HepG2 (cell line): ENCODE measurements around the gene ANKRD6. TPM values are rescaled to one million over a fixed set of nuclear protein-coding genes. Genes with fewer than 3 reads are reported as not detected.

Experiments used
- FLYWCH1 ChIP-seq: sonication (generic); formaldehyde crosslinking; IDR thresholded peaks from 2 replicates; pipeline ENCODE4 v1.8.1; 2023; ENCODE audit warnings: mild to moderate bottlenecking, missing genetic modification reagents
- HES4 ChIP-seq: sonication (generic); formaldehyde crosslinking; IDR thresholded peaks from 2 replicates; pipeline ENCODE4 v1.9.0; 2021; ENCODE audit warnings: mild to moderate bottlenecking, missing genetic modification reagents, borderline replicate concordance
- HNF4G ChIP-seq, 2 experiments: sonication (generic) in 1 of 2; formaldehyde crosslinking in 1 of 2; IDR thresholded peaks; 2 replicates each; pipeline versions ENCODE4 v1.4.0 to v1.6.1; 2011 to 2020; ENCODE audit warnings: borderline replicate concordance in 2 of 2, low read depth in 2 of 2, mild to moderate bottlenecking in 2 of 2, low read length in 1 of 2, missing genetic modification reagents in 1 of 2, moderate library complexity in 1 of 2
- KMT2B ChIP-seq: IDR thresholded peaks from 2 replicates; pipeline ENCODE4 v1.6.1; 2016; ENCODE audit warnings: missing genetic modification reagents, missing compliant biosample characterization
- MEIS1 ChIP-seq: sonication (generic); formaldehyde crosslinking; IDR thresholded peaks from 2 replicates; pipeline ENCODE4 v1.9.0; 2021; ENCODE audit warnings: mild to moderate bottlenecking, missing genetic modification reagents, moderate library complexity, borderline replicate concordance
- NFATC3 ChIP-seq: sonication (generic); formaldehyde crosslinking; IDR thresholded peaks from 2 replicates; pipeline ENCODE4 v1.5.1; 2020; ENCODE audit warnings: mild to moderate bottlenecking, missing genetic modification reagents
- PHF8 ChIP-seq: sonication (generic); formaldehyde crosslinking; IDR thresholded peaks from 2 replicates; pipeline ENCODE4 v1.5.0; 2020; ENCODE audit warnings: missing genetic modification reagents
- SATB2 ChIP-seq: sonication (generic); formaldehyde crosslinking; IDR thresholded peaks from 2 replicates; pipeline ENCODE4 v1.5.0; 2020; ENCODE audit warnings: missing genetic modification reagents
- SOX13 ChIP-seq, 3 experiments: fragments of 450-650 bp in 1 of 3; sonication (generic) in 1 of 3; formaldehyde crosslinking in 1 of 3; IDR thresholded peaks in 2 of 3; conservative IDR thresholded peaks in 1 of 3; 2 replicates each; pipeline versions ENCODE4 v1.5.0 to v1.6.1; 2016 to 2020; ENCODE audit warnings: antibody characterized with exemption in 1 of 3, mild to moderate bottlenecking in 1 of 3, missing compliant biosample characterization in 1 of 3, missing genetic modification reagents in 1 of 3, moderate library complexity in 1 of 3
- ZBTB8A ChIP-seq: sonication (generic); formaldehyde crosslinking; IDR thresholded peaks from 2 replicates; pipeline ENCODE4 v1.4.0; 2020; ENCODE audit warnings: mild to moderate bottlenecking, low read depth, missing genetic modification reagents, borderline replicate concordance
- ZNF296 ChIP-seq: sonication (generic); formaldehyde crosslinking; conservative IDR thresholded peaks from 2 replicates; pipeline ENCODE4 v1.5.0; 2020; ENCODE audit warnings: mild to moderate bottlenecking, missing genetic modification reagents
- ZNF629 ChIP-seq: sonication (generic); formaldehyde crosslinking; conservative IDR thresholded peaks from 2 replicates; pipeline ENCODE4 v1.5.0; 2020; ENCODE audit warnings: missing genetic modification reagents
- ZSCAN22 ChIP-seq: sonication (generic); formaldehyde crosslinking; IDR thresholded peaks from 2 replicates; pipeline ENCODE4 v1.4.0; 2020; ENCODE audit warnings: mild to moderate bottlenecking, missing genetic modification reagents
- ZZZ3 ChIP-seq: sonication (generic); formaldehyde crosslinking; IDR thresholded peaks from 2 replicates; pipeline ENCODE4 v1.4.0; 2020; ENCODE audit warnings: missing genetic modification reagents, mild to moderate bottlenecking, borderline replicate concordance
- polyA plus RNA-seq, 8 experiments: library from polyadenylated mRNA; depleted of rRNA in 3 of 8; stranded (reverse) in 7 of 8; unstranded in 1 of 8; fragments of >200 nt; fragmentation: Illumina TruSeq in 4 of 8; extraction: Trizol in 4 of 8; gene quantifications; 2 replicates each; pipeline versions ENCODE4 v1.2.1 to v1.2.3, GENCODE V29; 2011 to 2016; ENCODE audit warnings: low read depth in 4 of 8, missing spikeins in 1 of 8, mixed read lengths in 1 of 8; ENCODE audit not compliant: insufficient read depth in 1 of 8
- total RNA-seq, 5 experiments: library from RNA; depleted of rRNA; stranded (reverse); fragments of >200 nt; fragmentation: Illumina TruSeq; extraction: Trizol; gene quantifications; 2 replicates each; pipeline ENCODE4 v1.2.3, GENCODE V29; 2016; ENCODE audit warnings: low read depth in 1 of 5
- TF ChIP-seq, protein P1 (sequence below): IDR thresholded peaks from 2 replicates; pipeline ENCODE4 v1.6.1; 2012; ENCODE audit warnings: low read depth, low read length, improper control_type of control experiment
- TF ChIP-seq, protein P2 (sequence below): IDR thresholded peaks from 2 replicates; pipeline ENCODE4 v1.6.1; 2016; ENCODE audit warnings: mild to moderate bottlenecking, missing biosample characterization, missing genetic modification reagents
- TF ChIP-seq, protein P3 (sequence below): sonication (generic); formaldehyde crosslinking; IDR thresholded peaks from 2 replicates; pipeline ENCODE4 v1.5.1; 2020; ENCODE audit warnings: missing genetic modification reagents, mild to moderate bottlenecking, borderline replicate concordance
- TF ChIP-seq, protein P4 (sequence below): sonication (generic); formaldehyde crosslinking; IDR thresholded peaks from 2 replicates; pipeline ENCODE4 v1.4.0; 2020; ENCODE audit warnings: mild to moderate bottlenecking, missing genetic modification reagents
- TF ChIP-seq, protein P5 (sequence below): sonication (generic); formaldehyde crosslinking; IDR thresholded peaks from 2 replicates; pipeline ENCODE4 v1.4.0; 2020; ENCODE audit warnings: missing genetic modification reagents, borderline replicate concordance

Gene ANKRD6
- total and polyA plus RNA-seq, 2 of the 13 experiments (the other 11 are each of a cell fraction or from before 2014, with no cell fraction given), result 0.18 to 0.36 TPM

DNA sequence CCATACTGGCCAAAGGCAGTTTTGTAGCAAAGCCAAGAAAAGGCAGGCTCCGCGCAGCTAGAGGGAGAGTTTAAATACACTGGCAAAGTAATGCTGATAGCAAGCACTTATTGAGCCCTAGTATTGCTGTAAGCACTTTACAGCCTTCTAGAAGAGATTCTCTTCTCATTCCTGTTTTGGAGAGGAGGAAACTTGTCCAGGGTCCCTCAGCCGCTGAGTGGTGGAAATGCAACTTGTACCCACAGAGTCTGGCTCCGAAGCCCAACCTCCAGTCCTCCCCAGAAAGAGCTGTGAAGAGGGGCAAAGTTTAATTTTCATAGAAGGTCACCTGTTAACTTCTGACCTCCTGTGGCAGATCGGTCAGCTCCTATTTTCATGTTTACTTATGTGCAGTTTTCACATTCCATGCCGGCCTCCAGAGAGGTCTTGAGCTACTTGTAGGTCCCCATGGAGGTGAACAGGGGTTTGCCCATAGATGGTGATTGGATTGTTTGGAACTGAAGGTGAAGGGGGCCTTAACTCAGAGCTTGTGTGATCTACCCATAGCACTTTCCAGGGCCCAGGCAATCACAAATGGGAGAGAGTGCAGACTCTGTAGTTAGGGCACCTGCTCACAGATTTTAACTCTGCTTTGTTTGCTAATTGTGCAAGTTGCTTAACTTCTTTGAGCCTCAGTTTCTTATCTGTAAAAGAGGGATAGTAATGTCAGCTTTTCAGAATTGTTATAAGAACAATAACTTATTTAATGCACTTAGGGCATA, 134.9 kb downstream of the ANKRD6 start (continued):
- TF ChIP-seq, protein P1, sequence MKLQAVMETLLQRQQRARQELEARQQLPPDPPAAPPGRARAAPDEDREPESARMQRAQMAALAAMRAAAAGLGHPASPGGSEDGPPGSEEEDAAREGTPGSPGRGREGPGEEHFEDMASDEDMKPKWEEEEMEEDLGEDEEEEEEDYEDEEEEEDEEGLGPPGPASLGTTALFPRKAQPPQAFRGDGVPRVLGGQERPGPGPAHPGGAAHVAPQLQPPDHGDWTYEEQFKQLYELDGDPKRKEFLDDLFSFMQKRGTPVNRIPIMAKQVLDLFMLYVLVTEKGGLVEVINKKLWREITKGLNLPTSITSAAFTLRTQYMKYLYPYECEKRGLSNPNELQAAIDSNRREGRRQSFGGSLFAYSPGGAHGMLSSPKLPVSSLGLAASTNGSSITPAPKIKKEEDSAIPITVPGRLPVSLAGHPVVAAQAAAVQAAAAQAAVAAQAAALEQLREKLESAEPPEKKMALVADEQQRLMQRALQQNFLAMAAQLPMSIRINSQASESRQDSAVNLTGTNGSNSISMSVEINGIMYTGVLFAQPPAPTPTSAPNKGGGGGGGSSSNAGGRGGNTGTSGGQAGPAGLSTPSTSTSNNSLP, result no peak
- TF ChIP-seq, protein P2, sequence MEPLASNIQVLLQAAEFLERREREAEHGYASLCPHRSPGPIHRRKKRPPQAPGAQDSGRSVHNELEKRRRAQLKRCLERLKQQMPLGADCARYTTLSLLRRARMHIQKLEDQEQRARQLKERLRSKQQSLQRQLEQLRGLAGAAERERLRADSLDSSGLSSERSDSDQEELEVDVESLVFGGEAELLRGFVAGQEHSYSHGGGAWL, result no peak
- TF ChIP-seq, protein P3, sequence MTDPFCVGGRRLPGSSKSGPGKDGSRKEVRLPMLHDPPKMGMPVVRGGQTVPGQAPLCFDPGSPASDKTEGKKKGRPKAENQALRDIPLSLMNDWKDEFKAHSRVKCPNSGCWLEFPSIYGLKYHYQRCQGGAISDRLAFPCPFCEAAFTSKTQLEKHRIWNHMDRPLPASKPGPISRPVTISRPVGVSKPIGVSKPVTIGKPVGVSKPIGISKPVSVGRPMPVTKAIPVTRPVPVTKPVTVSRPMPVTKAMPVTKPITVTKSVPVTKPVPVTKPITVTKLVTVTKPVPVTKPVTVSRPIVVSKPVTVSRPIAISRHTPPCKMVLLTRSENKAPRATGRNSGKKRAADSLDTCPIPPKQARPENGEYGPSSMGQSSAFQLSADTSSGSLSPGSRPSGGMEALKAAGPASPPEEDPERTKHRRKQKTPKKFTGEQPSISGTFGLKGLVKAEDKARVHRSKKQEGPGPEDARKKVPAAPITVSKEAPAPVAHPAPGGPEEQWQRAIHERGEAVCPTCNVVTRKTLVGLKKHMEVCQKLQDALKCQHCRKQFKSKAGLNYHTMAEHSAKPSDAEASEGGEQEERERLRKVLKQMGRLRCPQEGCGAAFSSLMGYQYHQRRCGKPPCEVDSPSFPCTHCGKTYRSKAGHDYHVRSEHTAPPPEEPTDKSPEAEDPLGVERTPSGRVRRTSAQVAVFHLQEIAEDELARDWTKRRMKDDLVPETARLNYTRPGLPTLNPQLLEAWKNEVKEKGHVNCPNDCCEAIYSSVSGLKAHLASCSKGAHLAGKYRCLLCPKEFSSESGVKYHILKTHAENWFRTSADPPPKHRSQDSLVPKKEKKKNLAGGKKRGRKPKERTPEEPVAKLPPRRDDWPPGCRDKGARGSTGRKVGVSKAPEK, result no peak
- TF ChIP-seq ZNF296 (CRISPR knock-in tag), result no peak
- TF ChIP-seq HNF4G (IDR thresholded peaks at IDR 0.05; ENCODE audit: borderline replicate concordance, low read depth, low read length), result peak; percentile 64
- TF ChIP-seq HNF4G (CRISPR knock-in tag; IDR thresholded peaks at IDR 0.05; ENCODE audit: borderline replicate concordance, low read depth), result no peak
- TF ChIP-seq ZNF629 (CRISPR knock-in tag), result no peak
- TF ChIP-seq NFATC3 (CRISPR knock-in tag), result no peak
- no peak for TF ChIP-seq HES4
- no peak for TF ChIP-seq PHF8 (CRISPR knock-in tag)
- no peak for TF ChIP-seq SOX13 (IDR thresholded peaks at IDR 0.05)
- TF ChIP-seq SOX13 (CRISPR knock-in tag; conservative IDR thresholded peaks at IDR 0.05 in 1 of 2, IDR thresholded peaks at IDR 0.05 in 1 of 2), result peak in 1 of 2 experiments; percentile 64; a peak in 1 of 4 replicates
- no peak for TF ChIP-seq FLYWCH1
- TF ChIP-seq ZSCAN22, result no peak
- TF ChIP-seq MEIS1, result no peak
- TF ChIP-seq, protein P4, sequence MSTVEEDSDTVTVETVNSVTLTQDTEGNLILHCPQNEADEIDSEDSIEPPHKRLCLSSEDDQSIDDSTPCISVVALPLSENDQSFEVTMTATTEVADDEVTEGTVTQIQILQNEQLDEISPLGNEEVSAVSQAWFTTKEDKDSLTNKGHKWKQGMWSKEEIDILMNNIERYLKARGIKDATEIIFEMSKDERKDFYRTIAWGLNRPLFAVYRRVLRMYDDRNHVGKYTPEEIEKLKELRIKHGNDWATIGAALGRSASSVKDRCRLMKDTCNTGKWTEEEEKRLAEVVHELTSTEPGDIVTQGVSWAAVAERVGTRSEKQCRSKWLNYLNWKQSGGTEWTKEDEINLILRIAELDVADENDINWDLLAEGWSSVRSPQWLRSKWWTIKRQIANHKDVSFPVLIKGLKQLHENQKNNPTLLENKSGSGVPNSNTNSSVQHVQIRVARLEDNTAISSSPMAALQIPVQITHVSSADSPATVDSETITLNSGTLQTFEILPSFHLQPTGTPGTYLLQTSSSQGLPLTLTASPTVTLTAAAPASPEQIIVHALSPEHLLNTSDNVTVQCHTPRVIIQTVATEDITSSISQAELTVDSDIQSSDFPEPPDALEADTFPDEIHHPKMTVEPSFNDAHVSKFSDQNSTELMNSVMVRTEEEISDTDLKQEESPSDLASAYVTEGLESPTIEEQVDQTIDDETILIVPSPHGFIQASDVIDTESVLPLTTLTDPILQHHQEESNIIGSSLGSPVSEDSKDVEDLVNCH, result no peak
- no peak for TF ChIP-seq SATB2 (CRISPR knock-in tag)
- TF ChIP-seq ZBTB8A (CRISPR knock-in tag), result no peak
- TF ChIP-seq, protein P5, sequence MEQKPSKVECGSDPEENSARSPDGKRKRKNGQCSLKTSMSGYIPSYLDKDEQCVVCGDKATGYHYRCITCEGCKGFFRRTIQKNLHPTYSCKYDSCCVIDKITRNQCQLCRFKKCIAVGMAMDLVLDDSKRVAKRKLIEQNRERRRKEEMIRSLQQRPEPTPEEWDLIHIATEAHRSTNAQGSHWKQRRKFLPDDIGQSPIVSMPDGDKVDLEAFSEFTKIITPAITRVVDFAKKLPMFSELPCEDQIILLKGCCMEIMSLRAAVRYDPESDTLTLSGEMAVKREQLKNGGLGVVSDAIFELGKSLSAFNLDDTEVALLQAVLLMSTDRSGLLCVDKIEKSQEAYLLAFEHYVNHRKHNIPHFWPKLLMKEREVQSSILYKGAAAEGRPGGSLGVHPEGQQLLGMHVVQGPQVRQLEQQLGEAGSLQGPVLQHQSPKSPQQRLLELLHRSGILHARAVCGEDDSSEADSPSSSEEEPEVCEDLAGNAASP, result no peak
- TF ChIP-seq ZZZ3 (CRISPR knock-in tag), result no peak
- no peak for TF ChIP-seq KMT2B
